Mucosa of rectum (tissue), 2 donors: ENCODE measurements around the gene TBX10.

Experiments
- H3K27ac ChIP-seq, 2 donors: one replicate each; pipeline ENCODE4 v1.7.0; 2013; ENCODE audit warnings: inconsistent platforms in 2 of 2, low read depth in 2 of 2, low read length in 2 of 2
- H3K27me3 ChIP-seq, 2 donors: one replicate each; pipeline ENCODE4 v1.7.0; 2013; ENCODE audit warnings: low read length in 2 of 2; ENCODE audit not compliant: control insufficient read depth in 2 of 2, insufficient read depth in 2 of 2
- H3K36me3 ChIP-seq, 2 donors: one replicate each; pipeline ENCODE4 v1.7.0; 2013; ENCODE audit warnings: low read length in 2 of 2; ENCODE audit not compliant: control insufficient read depth in 2 of 2, insufficient read depth in 2 of 2
- H3K4me1 ChIP-seq, 2 donors: one replicate each; pipeline ENCODE4 v1.7.0; 2013; ENCODE audit warnings: low read length in 2 of 2, mild to moderate bottlenecking in 1 of 2; ENCODE audit not compliant: control insufficient read depth in 2 of 2, insufficient read depth in 2 of 2
- H3K4me3 ChIP-seq, 2 donors: one replicate each; pipeline ENCODE4 v1.7.0; 2013; ENCODE audit warnings: low read length in 2 of 2
- H3K9ac ChIP-seq, 2 donors: one replicate each; pipeline ENCODE4 v1.7.0; 2013; ENCODE audit warnings: low read length in 2 of 2, low read depth in 1 of 2, mild to moderate bottlenecking in 1 of 2
- H3K9me3 ChIP-seq, 2 donors: one replicate each; pipeline ENCODE4 v1.7.0; 2013; ENCODE audit warnings: low read length in 2 of 2; ENCODE audit not compliant: control insufficient read depth in 2 of 2
- donor health status: healthy.
- donor health status: Normal muscosa, but diverticular disease.

TBX10 gene

GRCh38 chr11:67673358-67673757 lies 33.8 kb upstream of the TBX10 start:
- Histone ChIP-seq H3K4me3 (no peak overlapping the region), H3K27ac (no peak overlapping the region), H3K4me1 (peaks cover 7 to 12% of the 10 kb centered on the region in 2 donors), H3K9ac (no peak overlapping the region), H3K9me3 (no peaks in the 10 kb centered on the region), H3K36me3 (no peaks in the 10 kb centered on the region), H3K27me3 (no peaks in the 10 kb centered on the region)

- H3K9me3 ChIP-seq: no peaks in the 10 kb centered on the region
- H3K9ac ChIP-seq: no peak overlapping the region
- peaks cover 7 to 12% of the 10 kb centered on the region in 2 donors for H3K4me1 ChIP-seq
- no peak overlapping the region for H3K4me3 ChIP-seq
- no peaks in the 10 kb centered on the region for H3K36me3 ChIP-seq
- no peaks in the 10 kb centered on the region for H3K27me3 ChIP-seq
- H3K27ac ChIP-seq: no peak overlapping the region
Measured at GRCh38 chr11:67671211-67671520, 31.6 kb upstream of the TBX10 start.

- Histone ChIP-seq H3K27ac (no peak overlapping the region), H3K9me3 (no peaks in the 10 kb centered on the region), H3K27me3 (no peaks in the 10 kb centered on the region), H3K36me3 (no peaks in the 10 kb centered on the region), H3K4me3 (no peak overlapping the region), H3K9ac (no peak overlapping the region), H3K4me1 (peaks cover 6 to 15% of the 10 kb centered on the region in 2 donors)
Measured at GRCh38 chr11:67670316-67671210, 31.0 kb upstream of the TBX10 start.

- Histone ChIP-seq H3K9ac (no peak overlapping the region), H3K36me3 (no peaks in the 10 kb centered on the region), H3K27ac (no peak overlapping the region), H3K4me1 (peaks cover 0 to 7% of the 10 kb centered on the region in 2 donors), H3K4me3 (no peak overlapping the region), H3K27me3 (no peaks in the 10 kb centered on the region), H3K9me3 (no peaks in the 10 kb centered on the region)
Measured at GRCh38 chr11:67668192-67668551, 28.6 kb upstream of the TBX10 start.

- Histone ChIP-seq H3K4me3 (no peak overlapping the region), H3K27me3 (no peaks in the 10 kb centered on the region), H3K4me1 (peaks cover 0 to 7% of the 10 kb centered on the region in 2 donors), H3K9me3 (no peaks in the 10 kb centered on the region), H3K36me3 (no peaks in the 10 kb centered on the region), H3K9ac (no peak overlapping the region), H3K27ac (no peak overlapping the region)
Measured at GRCh38 chr11:67667490-67668191, 28.1 kb upstream of the TBX10 start.

- H3K9me3 ChIP-seq: no peaks in the 10 kb centered on the region
- H3K27me3 ChIP-seq: no peaks in the 10 kb centered on the region
- no peaks in the 10 kb centered on the region for H3K36me3 ChIP-seq
- peaks cover 0 to 7% of the 10 kb centered on the region in 2 donors for H3K4me1 ChIP-seq
- no peak overlapping the region for H3K4me3 ChIP-seq
- no peak overlapping the region for H3K9ac ChIP-seq
- no peak overlapping the region for H3K27ac ChIP-seq
Measured at GRCh38 chr11:67666676-67667489, 27.3 kb upstream of the TBX10 start.

- H3K9ac ChIP-seq: no peak overlapping the region
- no peaks in the 10 kb centered on the region for H3K9me3 ChIP-seq
- H3K4me1 ChIP-seq: peaks cover 0 to 7% of the 10 kb centered on the region in 2 donors
- no peaks in the 10 kb centered on the region for H3K36me3 ChIP-seq
- no peak overlapping the region for H3K4me3 ChIP-seq
- no peaks in the 10 kb centered on the region for H3K27me3 ChIP-seq
- H3K27ac ChIP-seq: no peak overlapping the region
Measured at GRCh38 chr11:67666303-67666645, 26.7 kb upstream of the TBX10 start.

GRCh38 chr11:67665541-67666302 lies 26.2 kb upstream of the TBX10 start:
- Histone ChIP-seq H3K9ac (no peak overlapping the region), H3K27ac (no peak overlapping the region), H3K4me3 (no peak overlapping the region), H3K9me3 (no peaks in the 10 kb centered on the region), H3K27me3 (no peaks in the 10 kb centered on the region), H3K36me3 (no peaks in the 10 kb centered on the region), H3K4me1 (peaks cover 0 to 7% of the 10 kb centered on the region in 2 donors)

GRCh38 chr11:67664696-67665540 lies 25.4 kb upstream of the TBX10 start:
- Histone ChIP-seq H3K4me1 (peaks cover 0 to 7% of the 10 kb centered on the region in 2 donors), H3K9me3 (no peaks in the 10 kb centered on the region), H3K36me3 (no peaks in the 10 kb centered on the region), H3K27ac (no peak overlapping the region), H3K4me3 (no peak overlapping the region), H3K27me3 (no peaks in the 10 kb centered on the region), H3K9ac (no peak overlapping the region)
